NB4 (cell line): ENCODE measurements around the gene OXCT2.

Experiments
- POLR2A ChIP-seq: IDR thresholded peaks from 2 replicates; pipeline ENCODE4 v1.6.1; 2011; ENCODE audit warnings: mild to moderate bottlenecking; ENCODE audit not compliant: insufficient read length; ENCODE audit errors: extremely low read depth
- TF ChIP-seq, protein P1 (sequence below): IDR thresholded peaks from one replicate; pipeline ENCODE4 v1.5.1; 2012; ENCODE audit warnings: low read depth, low read length

DNA sequence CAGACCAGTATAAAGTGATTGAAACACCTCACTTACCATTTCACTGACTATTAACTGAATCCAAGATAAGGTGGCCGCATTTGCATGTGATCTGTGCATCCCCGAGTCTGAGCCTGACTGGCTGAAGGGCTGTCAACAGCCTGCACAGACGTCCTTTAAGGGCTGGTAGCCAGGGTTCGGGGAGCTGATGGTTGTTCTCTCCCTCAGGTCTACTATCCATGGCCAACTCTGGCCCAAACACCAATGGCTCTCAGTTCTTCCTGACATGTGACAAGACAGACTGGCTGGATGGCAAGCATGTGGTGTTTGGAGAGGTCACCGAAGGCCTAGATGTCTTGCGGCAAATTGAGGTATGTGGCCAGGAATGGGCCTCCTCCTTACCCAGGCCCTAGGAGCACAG lies 18.4 kb downstream of the OXCT2 start:
- TF ChIP-seq, protein P1, sequence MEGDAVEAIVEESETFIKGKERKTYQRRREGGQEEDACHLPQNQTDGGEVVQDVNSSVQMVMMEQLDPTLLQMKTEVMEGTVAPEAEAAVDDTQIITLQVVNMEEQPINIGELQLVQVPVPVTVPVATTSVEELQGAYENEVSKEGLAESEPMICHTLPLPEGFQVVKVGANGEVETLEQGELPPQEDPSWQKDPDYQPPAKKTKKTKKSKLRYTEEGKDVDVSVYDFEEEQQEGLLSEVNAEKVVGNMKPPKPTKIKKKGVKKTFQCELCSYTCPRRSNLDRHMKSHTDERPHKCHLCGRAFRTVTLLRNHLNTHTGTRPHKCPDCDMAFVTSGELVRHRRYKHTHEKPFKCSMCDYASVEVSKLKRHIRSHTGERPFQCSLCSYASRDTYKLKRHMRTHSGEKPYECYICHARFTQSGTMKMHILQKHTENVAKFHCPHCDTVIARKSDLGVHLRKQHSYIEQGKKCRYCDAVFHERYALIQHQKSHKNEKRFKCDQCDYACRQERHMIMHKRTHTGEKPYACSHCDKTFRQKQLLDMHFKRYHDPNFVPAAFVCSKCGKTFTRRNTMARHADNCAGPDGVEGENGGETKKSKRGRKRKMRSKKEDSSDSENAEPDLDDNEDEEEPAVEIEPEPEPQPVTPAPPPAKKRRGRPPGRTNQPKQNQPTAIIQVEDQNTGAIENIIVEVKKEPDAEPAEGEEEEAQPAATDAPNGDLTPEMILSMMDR, result no peak
- no peak for TF ChIP-seq POLR2A
